ENCODE results near the gene TLCD1.

DNA sequence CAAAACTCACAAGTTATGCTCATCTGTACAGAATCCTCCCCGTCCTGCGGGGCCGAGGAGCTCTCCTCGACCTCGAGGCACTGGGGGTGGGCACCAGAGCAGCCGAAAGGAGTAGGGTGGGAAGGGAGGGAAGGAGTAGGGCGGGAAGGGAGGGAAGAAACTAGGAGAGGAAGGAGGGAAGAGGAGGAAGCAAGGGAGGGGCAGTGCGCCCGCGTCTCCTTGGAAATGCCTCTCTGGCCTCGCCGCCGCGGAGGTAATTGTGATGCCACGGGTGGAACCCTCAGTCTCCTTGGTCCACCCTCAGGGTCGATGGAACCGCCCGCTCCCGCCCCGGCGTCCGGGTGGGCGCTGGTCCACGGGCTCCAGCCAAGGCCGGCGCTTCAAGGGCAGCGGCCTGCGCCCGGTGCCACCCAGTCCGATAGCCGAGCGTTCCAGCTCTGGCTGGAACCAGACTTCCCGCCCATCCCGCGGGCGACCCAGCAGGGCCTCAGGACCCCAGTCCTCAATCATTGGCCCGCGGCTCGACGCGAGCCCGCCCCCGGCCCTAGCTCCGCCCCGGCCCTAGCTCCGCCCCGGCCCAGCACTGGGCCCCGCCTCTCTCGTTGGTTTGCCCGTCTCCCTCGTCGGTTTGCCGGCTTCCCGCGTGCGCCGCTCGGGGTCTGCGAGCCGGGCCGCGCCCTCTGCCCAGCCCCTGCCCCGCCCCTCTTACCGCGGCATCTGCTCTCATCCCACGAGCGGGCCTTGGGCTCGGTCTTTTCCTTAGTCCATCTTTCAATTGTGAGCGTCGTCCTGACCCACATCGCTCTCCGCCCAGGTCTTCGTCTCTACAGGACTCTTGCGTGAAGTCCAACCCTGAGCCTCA lies 14.9 kb downstream of the TLCD1 start:
- TF ChIP-seq, protein P1, sequence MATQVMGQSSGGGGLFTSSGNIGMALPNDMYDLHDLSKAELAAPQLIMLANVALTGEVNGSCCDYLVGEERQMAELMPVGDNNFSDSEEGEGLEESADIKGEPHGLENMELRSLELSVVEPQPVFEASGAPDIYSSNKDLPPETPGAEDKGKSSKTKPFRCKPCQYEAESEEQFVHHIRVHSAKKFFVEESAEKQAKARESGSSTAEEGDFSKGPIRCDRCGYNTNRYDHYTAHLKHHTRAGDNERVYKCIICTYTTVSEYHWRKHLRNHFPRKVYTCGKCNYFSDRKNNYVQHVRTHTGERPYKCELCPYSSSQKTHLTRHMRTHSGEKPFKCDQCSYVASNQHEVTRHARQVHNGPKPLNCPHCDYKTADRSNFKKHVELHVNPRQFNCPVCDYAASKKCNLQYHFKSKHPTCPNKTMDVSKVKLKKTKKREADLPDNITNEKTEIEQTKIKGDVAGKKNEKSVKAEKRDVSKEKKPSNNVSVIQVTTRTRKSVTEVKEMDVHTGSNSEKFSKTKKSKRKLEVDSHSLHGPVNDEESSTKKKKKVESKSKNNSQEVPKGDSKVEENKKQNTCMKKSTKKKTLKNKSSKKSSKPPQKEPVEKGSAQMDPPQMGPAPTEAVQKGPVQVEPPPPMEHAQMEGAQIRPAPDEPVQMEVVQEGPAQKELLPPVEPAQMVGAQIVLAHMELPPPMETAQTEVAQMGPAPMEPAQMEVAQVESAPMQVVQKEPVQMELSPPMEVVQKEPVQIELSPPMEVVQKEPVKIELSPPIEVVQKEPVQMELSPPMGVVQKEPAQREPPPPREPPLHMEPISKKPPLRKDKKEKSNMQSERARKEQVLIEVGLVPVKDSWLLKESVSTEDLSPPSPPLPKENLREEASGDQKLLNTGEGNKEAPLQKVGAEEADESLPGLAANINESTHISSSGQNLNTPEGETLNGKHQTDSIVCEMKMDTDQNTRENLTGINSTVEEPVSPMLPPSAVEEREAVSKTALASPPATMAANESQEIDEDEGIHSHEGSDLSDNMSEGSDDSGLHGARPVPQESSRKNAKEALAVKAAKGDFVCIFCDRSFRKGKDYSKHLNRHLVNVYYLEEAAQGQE (IDR thresholded peaks at IDR 0.05; ENCODE audit: insufficient read depth in 1 of 2, low read depth in 2 of 2, low read length in 2 of 2), result no peak
- TF ChIP-seq POLR2AphosphoS5 (IDR thresholded peaks at IDR 0.05; ENCODE audit: low read depth, low read length), result peak; percentile 98
